ENCODE results near the gene GFI1. TPM values are rescaled to one million over a fixed set of nuclear protein-coding genes. Genes with fewer than 3 reads are reported as not detected.

GFI1 gene
- total RNA-seq, 1 donor from 2014 or later = 3.6 TPM

Other genes with a start within 250 kb of the GFI1 start
- 24.8 TPM for gene GLMN, start 187.9 kb downstream of the GFI1 start, total RNA-seq (ENCODE audit: insufficient read depth, low replicate concordance)
- 13.2 TPM for gene RPAP2, start 187.9 kb downstream of the GFI1 start, total RNA-seq (ENCODE audit: insufficient read depth, low replicate concordance)

Data from umbilical cord (tissue), 1 donor.